HL-60/S4 treated with phorbol 12-myristate 13-acetate at 8.2 ng/mL for 4 days and 3 days (cell line): ENCODE results near the gene KRT17.
"Not testable (repeated sequence)": the region's sequence is repeated elsewhere in the genome, so short reads cannot be mapped to it uniquely, and the experiment has no call there.

Experiments used
- in situ Hi-C: fragments of 300-500 bp; cut with MboI; formaldehyde crosslinking; loops from 2 replicates; pipeline ENCODE4 v1.15.0; 2022; ENCODE audit warnings: low sequenced_read_pairs

Gene KRT17

GRCh38 chr17:41578971-41579370 is 45.4 kb downstream of the KRT17 start:
- in situ Hi-C loops: no loop called here

- in situ Hi-C loops: no loop called here
Observed at GRCh38 chr17:41578538-41578937, 45.8 kb downstream of the KRT17 start.

- in situ Hi-C loops: not testable (repeated sequence)
Observed at GRCh38 chr17:41576740-41577139, 47.6 kb downstream of the KRT17 start.

DNA sequence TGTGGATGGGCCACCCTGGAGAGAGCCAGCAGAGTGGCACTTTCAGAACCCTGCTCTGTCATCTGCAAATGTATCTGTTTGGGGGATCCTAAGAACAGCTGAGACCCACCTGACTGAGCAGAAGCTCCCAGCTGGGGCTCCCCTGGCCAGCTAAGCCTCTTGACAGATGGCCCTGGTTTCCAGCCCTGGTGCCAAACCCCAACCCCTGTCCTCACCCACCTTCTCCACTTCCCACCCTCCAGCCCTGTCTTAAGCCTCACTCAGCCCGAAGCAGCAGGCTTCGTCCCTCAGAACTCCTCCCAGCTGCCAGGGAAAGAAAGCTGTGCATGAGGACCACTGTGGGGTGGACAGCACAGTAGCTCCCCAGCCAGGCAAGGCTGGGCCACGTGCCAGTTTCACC is 49.0 kb downstream of the KRT17 start:
- in situ Hi-C loops: no loop called here

GRCh38 chr17:41571561-41572434 is 52.6 kb downstream of the KRT17 start, which contains the start of gene KRT9:
KRT9 (minus strand) TSS chr17:41572059; CDS start chr17:41571992, 67 bp downstream.
- in situ Hi-C loops: no loop called here
